Measurements from ENCODE around the gene DNAJC5G.

DNA sequence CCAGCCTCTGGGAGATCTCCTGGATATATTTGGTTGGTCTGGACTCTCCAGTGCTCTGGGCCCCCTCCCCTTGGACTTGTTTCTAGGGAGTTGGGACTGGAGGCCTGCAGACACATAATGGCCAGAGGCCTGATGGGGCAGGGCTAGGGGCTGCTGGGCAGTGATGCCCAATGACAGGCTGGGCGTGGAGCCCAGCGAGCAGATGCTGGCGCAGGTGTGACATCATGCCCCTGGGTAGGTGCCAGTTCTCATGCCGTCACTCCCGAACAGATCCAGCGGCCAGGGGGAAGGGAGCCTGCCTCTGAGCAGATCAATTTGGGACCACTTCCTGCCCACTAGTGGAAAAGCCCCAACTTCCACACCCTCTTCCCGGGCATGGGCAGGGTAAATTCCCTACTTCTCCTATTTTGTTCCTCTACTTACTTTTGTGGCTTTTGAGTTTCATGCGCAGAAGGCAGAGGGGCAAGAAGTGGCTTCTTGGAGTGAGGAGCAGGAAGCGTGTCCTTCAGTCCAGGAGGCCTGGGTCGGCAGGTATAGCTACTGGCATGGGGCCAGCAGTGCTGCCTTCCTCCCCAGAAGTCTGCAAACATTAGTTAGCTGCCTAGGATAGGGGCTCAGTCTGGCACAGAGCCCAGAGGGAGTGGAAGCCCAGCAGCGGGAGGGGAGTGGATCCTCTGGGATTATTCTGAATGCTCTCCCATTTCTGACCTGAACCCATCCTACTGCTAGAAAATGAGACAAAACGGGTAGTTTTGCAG is 41.6 kb downstream of the DNAJC5G start:
- TF ChIP-seq, protein P1, sequence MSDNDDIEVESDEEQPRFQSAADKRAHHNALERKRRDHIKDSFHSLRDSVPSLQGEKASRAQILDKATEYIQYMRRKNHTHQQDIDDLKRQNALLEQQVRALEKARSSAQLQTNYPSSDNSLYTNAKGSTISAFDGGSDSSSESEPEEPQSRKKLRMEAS (IDR thresholded peaks at IDR 0.05) = no peak
- TF ChIP-seq FOXM1 (IDR thresholded peaks at IDR 0.05; ENCODE audit: borderline replicate concordance, low read depth) (no peak), YY1 (IDR thresholded peaks at IDR 0.05; ENCODE audit: low read depth) (no peak), CEBPB (IDR thresholded peaks at IDR 0.05) (no peak), TAF1 (IDR thresholded peaks at IDR 0.05; ENCODE audit: low read depth) (no peak), ZBTB7A (IDR thresholded peaks at IDR 0.05; ENCODE audit: low read depth) (no peak), EP300 (IDR thresholded peaks at IDR 0.05; ENCODE audit: borderline replicate concordance) (no peak), TEAD4 (IDR thresholded peaks at IDR 0.05) (no peak), EGR1 (IDR thresholded peaks at IDR 0.05) (no peak), TCF12 (IDR thresholded peaks at IDR 0.05; ENCODE audit: low read depth) (no peak), CREB1 (IDR thresholded peaks at IDR 0.05; ENCODE audit: low read depth) (no peak), NFIC (IDR thresholded peaks at IDR 0.05) (0 out of 2 replicates have a peak, but pooled peaks have one; percentile 31)
- TF ChIP-seq, protein P2, sequence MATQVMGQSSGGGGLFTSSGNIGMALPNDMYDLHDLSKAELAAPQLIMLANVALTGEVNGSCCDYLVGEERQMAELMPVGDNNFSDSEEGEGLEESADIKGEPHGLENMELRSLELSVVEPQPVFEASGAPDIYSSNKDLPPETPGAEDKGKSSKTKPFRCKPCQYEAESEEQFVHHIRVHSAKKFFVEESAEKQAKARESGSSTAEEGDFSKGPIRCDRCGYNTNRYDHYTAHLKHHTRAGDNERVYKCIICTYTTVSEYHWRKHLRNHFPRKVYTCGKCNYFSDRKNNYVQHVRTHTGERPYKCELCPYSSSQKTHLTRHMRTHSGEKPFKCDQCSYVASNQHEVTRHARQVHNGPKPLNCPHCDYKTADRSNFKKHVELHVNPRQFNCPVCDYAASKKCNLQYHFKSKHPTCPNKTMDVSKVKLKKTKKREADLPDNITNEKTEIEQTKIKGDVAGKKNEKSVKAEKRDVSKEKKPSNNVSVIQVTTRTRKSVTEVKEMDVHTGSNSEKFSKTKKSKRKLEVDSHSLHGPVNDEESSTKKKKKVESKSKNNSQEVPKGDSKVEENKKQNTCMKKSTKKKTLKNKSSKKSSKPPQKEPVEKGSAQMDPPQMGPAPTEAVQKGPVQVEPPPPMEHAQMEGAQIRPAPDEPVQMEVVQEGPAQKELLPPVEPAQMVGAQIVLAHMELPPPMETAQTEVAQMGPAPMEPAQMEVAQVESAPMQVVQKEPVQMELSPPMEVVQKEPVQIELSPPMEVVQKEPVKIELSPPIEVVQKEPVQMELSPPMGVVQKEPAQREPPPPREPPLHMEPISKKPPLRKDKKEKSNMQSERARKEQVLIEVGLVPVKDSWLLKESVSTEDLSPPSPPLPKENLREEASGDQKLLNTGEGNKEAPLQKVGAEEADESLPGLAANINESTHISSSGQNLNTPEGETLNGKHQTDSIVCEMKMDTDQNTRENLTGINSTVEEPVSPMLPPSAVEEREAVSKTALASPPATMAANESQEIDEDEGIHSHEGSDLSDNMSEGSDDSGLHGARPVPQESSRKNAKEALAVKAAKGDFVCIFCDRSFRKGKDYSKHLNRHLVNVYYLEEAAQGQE (IDR thresholded peaks at IDR 0.05; ENCODE audit: low read depth) = no peak
